A549 (cell line): Measurements from ENCODE around the gene FAM98C. TPM values are rescaled to one million over a fixed set of nuclear protein-coding genes. Genes with fewer than 3 reads are reported as not detected.

Experiments
- ATAC-seq, 2 experiments: fragments of 200-7000 bp in 1 of 2; fragments of >200 bp in 1 of 2; cut with Nextera tagmentation in 1 of 2; cut with Tn5 transposase in 1 of 2; 3 replicates each; pipeline versions ENCODE4 v1.8.0 to v1.9.1; 2018 to 2020; ENCODE audit warnings: mild to moderate bottlenecking in 1 of 2, moderate library complexity in 1 of 2
- CTCF ChIA-PET: fragments of 300-600 bp; sonication (Branson Sonifier 250); formaldehyde crosslinking; extraction: SDS; loops from one replicate; lab custom pipeline; 2021; ENCODE audit warnings: antibody characterized with exemption, inconsistent platforms; lab: Yijun Ruan, JAX
- POLR2A ChIA-PET: fragments of 350-600 bp; formaldehyde crosslinking; extraction: SDS; loops from one replicate; lab custom pipeline; 2021; ENCODE audit warnings: antibody characterized with exemption, inconsistent platforms; lab: Yijun Ruan, JAX
- DNase-seq, 2 experiments: peaks; one replicate each; pipeline versions ENCODE4 v3.0.0 to v3.0.0-alpha.2; 2011 to 2016; ENCODE audit warnings: low read depth in 1 of 2, low spot score in 1 of 2
- FAIRE-seq: peaks from 2 replicates; lab custom pipeline; 2011; peaks lifted over from hg19 to GRCh38; lab: Jason Lieb, UNC
- H3K27ac ChIP-seq, 2 experiments: fragments of >200 bp; sonication (Bioruptor Twin); formaldehyde crosslinking; 3 replicates each; pipeline ENCODE4 v1.5.1; 2016 to 2017
- H3K4me1 ChIP-seq: fragments of >200 bp; sonication (Bioruptor Twin); formaldehyde crosslinking; 3 replicates; pipeline ENCODE4 v1.6.1; 2016
- H3K4me2 ChIP-seq: fragments of >200 bp; sonication (Bioruptor Twin); formaldehyde crosslinking; 3 replicates; pipeline ENCODE4 v1.6.1; 2016
- H3K4me3 ChIP-seq: fragments of >200 bp; sonication (Bioruptor Twin); formaldehyde crosslinking; 3 replicates; pipeline ENCODE4 v1.5.1; 2016
- H3K9me3 ChIP-seq: fragments of >200 bp; sonication (Bioruptor Twin); formaldehyde crosslinking; 3 replicates; pipeline ENCODE4 v1.6.1; 2016
- CBX2 ChIP-seq: fragments of 200-600 bp; sonication (generic); IDR thresholded peaks from 2 replicates; pipeline ENCODE4 v1.6.1; 2016; ENCODE audit warnings: low read depth, mild to moderate bottlenecking, borderline replicate concordance
- CBX8 ChIP-seq: fragments of 200-600 bp; sonication (generic); IDR thresholded peaks from 2 replicates; pipeline ENCODE4 v1.6.1; 2016
- EHF ChIP-seq: fragments of 250-450 bp; sonication (Bioruptor Pico); IDR thresholded peaks from 2 replicates; pipeline ENCODE4 v1.5.0; 2020; ENCODE audit warnings: mild to moderate bottlenecking
- EHMT2 ChIP-seq: fragments of 200-600 bp; sonication (generic); IDR thresholded peaks from 2 replicates; pipeline ENCODE4 v1.6.1; 2016; ENCODE audit warnings: antibody characterized with exemption, low read depth, mild to moderate bottlenecking, moderate library complexity
- FOXS1 ChIP-seq: fragments of 250-450 bp; sonication (Bioruptor Pico); IDR thresholded peaks from 2 replicates; pipeline ENCODE4 v1.5.0; 2020; ENCODE audit warnings: mild to moderate bottlenecking, moderate library complexity
- HOXB13 ChIP-seq: fragments of 250-450 bp; sonication (Bioruptor Pico); IDR thresholded peaks from 2 replicates; pipeline ENCODE4 v1.5.0; 2020; ENCODE audit warnings: low read depth, mild to moderate bottlenecking, moderate library complexity
- JUN ChIP-seq, 2 experiments: fragments of >200 bp; sonication (Bioruptor Twin); formaldehyde crosslinking; IDR thresholded peaks; 2 replicates in 1 of 2; 3 replicates in 1 of 2; pipeline ENCODE4 v1.6.1; 2016 to 2017
- MAZ ChIP-seq: fragments of 150-350 bp; IDR thresholded peaks from 2 replicates; pipeline ENCODE4 v1.6.1; 2014; ENCODE audit warnings: antibody characterized with exemption, low read depth, low read length, borderline replicate concordance
- MYC ChIP-seq: IDR thresholded peaks from 2 replicates; pipeline ENCODE4 v1.6.1; 2012; ENCODE audit warnings: mild to moderate bottlenecking, inconsistent platforms, low read length, improper control_type of control experiment, borderline replicate concordance
- NPAS2 ChIP-seq: fragments of 250-450 bp; sonication (Bioruptor Pico); IDR thresholded peaks from 2 replicates; pipeline ENCODE4 v1.8.0; 2022; ENCODE audit warnings: mild to moderate bottlenecking, moderate library complexity, borderline replicate concordance
- RAD21 ChIP-seq, 2 experiments: fragments of >200 bp in 1 of 2; sonication (Bioruptor Twin) in 1 of 2; formaldehyde crosslinking in 1 of 2; IDR thresholded peaks in 1 of 2; conservative IDR thresholded peaks in 1 of 2; 2 replicates in 1 of 2; 3 replicates in 1 of 2; pipeline ENCODE4 v1.6.1; 2012 to 2018; ENCODE audit warnings: inconsistent platforms in 1 of 2
- SMC3 ChIP-seq: fragments of >200 bp; sonication (Bioruptor Twin); formaldehyde crosslinking; IDR thresholded peaks from 3 replicates; pipeline ENCODE4 v1.6.1; 2018; ENCODE audit warnings: inconsistent platforms
- TFCP2L1 ChIP-seq: fragments of 250-450 bp; sonication (Bioruptor Pico); IDR thresholded peaks from 2 replicates; pipeline ENCODE4 v1.5.0; 2021; ENCODE audit warnings: mild to moderate bottlenecking
- ZC3H11A ChIP-seq: fragments of 450-650 bp; IDR thresholded peaks from 2 replicates; pipeline ENCODE4 v1.6.1; 2014; ENCODE audit warnings: antibody characterized with exemption, mild to moderate bottlenecking
- WGBS: methylation state at CpG from one replicate; pipeline ENCODE4 v1.1.6; 2017; ENCODE audit errors: missing lambda C conversion rate; 5-methylcytosine and 5-hydroxymethylcytosine counted together
- polyA plus RNA-seq, 4 experiments: library from polyadenylated mRNA; depleted of rRNA in 3 of 4; stranded (reverse); fragments of >200 nt; fragmentation: RNase III in 1 of 4; extraction: RNeasy Plus Mini Kit Qiagen cat#74134 plus additional on column Dnase treatment in 1 of 4; gene quantifications; 2 replicates in 3 of 4; 3 replicates in 1 of 4; pipeline ENCODE4 v1.2.3, GENCODE V29; 2011 to 2017
- TF ChIP-seq, protein P1 (sequence below): fragments of 250-450 bp; sonication (Bioruptor Pico); IDR thresholded peaks from 2 replicates; pipeline ENCODE4 v1.5.0; 2020; ENCODE audit warnings: low read depth, mild to moderate bottlenecking, moderate library complexity
- TF ChIP-seq, protein P2 (sequence below): IDR thresholded peaks from 2 replicates; pipeline ENCODE4 v1.6.1; 2012
- TF ChIP-seq, protein P3 (sequence below): fragments of 200-600 bp; sonication (generic); IDR thresholded peaks from 2 replicates; pipeline ENCODE4 v1.6.1; 2016; ENCODE audit warnings: antibody characterized with exemption, mild to moderate bottlenecking, moderate library complexity
- TF ChIP-seq, protein P4 (sequence below): fragments of >200 bp; sonication (Bioruptor Twin); formaldehyde crosslinking; IDR thresholded peaks from 2 replicates; pipeline ENCODE4 v1.6.1; 2016

Gene FAM98C
- polyA plus RNA-seq, 2 of the 4 experiments (the other 2 are of a cell fraction), result 12.8 to 20.4 TPM

DNA sequence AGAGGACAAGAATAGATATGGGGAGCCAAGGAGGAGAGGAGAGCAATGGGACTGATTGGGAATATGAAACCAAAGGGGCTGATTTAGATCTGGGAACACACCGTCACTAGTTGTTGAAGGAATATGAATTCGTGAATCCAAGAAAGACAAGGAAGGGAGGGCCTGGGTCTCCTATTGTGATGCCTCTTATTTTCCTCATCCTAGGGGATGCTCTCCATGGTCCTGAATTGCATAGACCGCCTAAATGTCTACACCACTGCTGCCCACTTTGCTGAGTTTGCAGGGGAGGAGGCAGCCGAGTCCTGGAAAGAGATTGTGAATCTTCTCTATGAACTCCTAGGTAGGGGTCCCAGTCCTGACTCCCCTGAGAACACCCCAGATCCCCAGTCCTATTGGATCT lies 52.1 kb downstream of the FAM98C start:
- CTCF ChIA-PET, result interaction anchor here (0.9 to 3.0 kb wide), 2 partner anchors 40 to 52 kb away, joined by 5 to 13 read pairs; partner anchors contain the start of gene FAM98C
- Histone ChIP-seq H3K27ac (no peak overlapping the region), H3K4me3 (no peak overlapping the region)
- WGBS, result 38% methylated on average over 4 of the region's 4 CpGs
- DNase-seq, result no peak
- POLR2A ChIA-PET, result no interaction called here
- TF ChIP-seq CBX2, result no peak
- no peak for TF ChIP-seq RAD21 (conservative IDR thresholded peaks at IDR 0.05 in 1 of 2, IDR thresholded peaks at IDR 0.05 in 1 of 2)
- 0 out of 2 replicates have a peak, but pooled peaks have one; percentile 37 for TF ChIP-seq EHF (CRISPR knock-in tag)
- TF ChIP-seq TFCP2L1 (CRISPR knock-in tag), result no peak
- TF ChIP-seq, protein P1, sequence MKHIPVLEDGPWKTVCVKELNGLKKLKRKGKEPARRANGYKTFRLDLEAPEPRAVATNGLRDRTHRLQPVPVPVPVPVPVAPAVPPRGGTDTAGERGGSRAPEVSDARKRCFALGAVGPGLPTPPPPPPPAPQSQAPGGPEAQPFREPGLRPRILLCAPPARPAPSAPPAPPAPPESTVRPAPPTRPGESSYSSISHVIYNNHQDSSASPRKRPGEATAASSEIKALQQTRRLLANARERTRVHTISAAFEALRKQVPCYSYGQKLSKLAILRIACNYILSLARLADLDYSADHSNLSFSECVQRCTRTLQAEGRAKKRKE (CRISPR knock-in tag), result no peak
- TF ChIP-seq, protein P2, sequence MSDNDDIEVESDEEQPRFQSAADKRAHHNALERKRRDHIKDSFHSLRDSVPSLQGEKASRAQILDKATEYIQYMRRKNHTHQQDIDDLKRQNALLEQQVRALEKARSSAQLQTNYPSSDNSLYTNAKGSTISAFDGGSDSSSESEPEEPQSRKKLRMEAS, result no peak
- no peak for TF ChIP-seq FOXS1
- TF ChIP-seq, protein P3, sequence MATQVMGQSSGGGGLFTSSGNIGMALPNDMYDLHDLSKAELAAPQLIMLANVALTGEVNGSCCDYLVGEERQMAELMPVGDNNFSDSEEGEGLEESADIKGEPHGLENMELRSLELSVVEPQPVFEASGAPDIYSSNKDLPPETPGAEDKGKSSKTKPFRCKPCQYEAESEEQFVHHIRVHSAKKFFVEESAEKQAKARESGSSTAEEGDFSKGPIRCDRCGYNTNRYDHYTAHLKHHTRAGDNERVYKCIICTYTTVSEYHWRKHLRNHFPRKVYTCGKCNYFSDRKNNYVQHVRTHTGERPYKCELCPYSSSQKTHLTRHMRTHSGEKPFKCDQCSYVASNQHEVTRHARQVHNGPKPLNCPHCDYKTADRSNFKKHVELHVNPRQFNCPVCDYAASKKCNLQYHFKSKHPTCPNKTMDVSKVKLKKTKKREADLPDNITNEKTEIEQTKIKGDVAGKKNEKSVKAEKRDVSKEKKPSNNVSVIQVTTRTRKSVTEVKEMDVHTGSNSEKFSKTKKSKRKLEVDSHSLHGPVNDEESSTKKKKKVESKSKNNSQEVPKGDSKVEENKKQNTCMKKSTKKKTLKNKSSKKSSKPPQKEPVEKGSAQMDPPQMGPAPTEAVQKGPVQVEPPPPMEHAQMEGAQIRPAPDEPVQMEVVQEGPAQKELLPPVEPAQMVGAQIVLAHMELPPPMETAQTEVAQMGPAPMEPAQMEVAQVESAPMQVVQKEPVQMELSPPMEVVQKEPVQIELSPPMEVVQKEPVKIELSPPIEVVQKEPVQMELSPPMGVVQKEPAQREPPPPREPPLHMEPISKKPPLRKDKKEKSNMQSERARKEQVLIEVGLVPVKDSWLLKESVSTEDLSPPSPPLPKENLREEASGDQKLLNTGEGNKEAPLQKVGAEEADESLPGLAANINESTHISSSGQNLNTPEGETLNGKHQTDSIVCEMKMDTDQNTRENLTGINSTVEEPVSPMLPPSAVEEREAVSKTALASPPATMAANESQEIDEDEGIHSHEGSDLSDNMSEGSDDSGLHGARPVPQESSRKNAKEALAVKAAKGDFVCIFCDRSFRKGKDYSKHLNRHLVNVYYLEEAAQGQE, result peak; percentile 97
- TF ChIP-seq ZC3H11A, result no peak
- TF ChIP-seq JUN (IDR thresholded peaks at IDR 0.05), result no peak
- TF ChIP-seq CBX8, result no peak
- TF ChIP-seq MYC, result no peak
- TF ChIP-seq HOXB13, result peak; percentile 60; the same call in 1 of the 2 replicates
- TF ChIP-seq, protein P4, sequence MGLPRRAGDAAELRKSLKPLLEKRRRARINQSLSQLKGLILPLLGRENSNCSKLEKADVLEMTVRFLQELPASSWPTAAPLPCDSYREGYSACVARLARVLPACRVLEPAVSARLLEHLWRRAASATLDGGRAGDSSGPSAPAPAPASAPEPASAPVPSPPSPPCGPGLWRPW, result no peak
- peak; percentile 93 for TF ChIP-seq EHMT2
- TF ChIP-seq NPAS2 (CRISPR knock-in tag), result no peak
- TF ChIP-seq, all 56 proteins: peak for 4
- H3K4me1 ChIP-seq, result no peaks in the 10 kb centered on the region
- H3K4me2 ChIP-seq, result no peak overlapping the region
- FAIRE-seq (no peak), ATAC-seq (peak in 1 of 2 experiments; percentile 25; a peak in 2 of 6 replicates)
- H3K9me3 ChIP-seq, result peaks cover 2% of the 10 kb centered on the region; the same call in 1 of the 3 replicates

DNA sequence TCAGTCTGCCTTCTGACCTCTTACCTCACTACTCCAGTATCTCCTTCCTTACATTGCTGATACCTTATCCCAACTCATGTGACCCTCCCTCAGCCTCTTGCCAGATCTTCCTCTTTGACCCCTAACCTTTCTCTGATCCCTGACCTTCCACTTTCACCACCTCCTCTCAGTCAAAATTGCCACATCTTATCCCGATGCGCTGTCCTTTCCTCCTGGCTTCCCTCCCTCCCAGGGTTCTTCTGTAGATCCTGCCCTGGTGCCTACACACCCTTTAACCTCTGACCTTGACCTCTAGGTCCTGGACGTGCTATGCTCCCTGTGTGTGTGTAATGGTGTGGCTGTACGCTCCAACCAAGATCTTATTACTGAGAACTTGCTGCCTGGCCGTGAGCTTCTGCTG lies 54.3 kb downstream of the FAM98C start:
- ChIA-PET CTCF (no interaction called here), POLR2A (no interaction called here)

More for the DNA sequence above, 54.3 kb downstream of the FAM98C start:
- Histone ChIP-seq H3K4me2 (no peak overlapping the region), H3K4me1 (no peaks in the 10 kb centered on the region), H3K27ac (no peak overlapping the region), H3K9me3 (peaks cover 6% of the 10 kb centered on the region; the same call in 1 of the 3 replicates), H3K4me3 (no peak overlapping the region)
- TF ChIP-seq ZC3H11A, result no peak
- no peak for TF ChIP-seq MAZ
- TF ChIP-seq, protein P1 (CRISPR knock-in tag), result no peak
- no peak for TF ChIP-seq TFCP2L1 (CRISPR knock-in tag)
- TF ChIP-seq, protein P2, result no peak
- no peak for TF ChIP-seq SMC3
- FAIRE-seq (peak; percentile 85), ATAC-seq (no peak), DNase-seq (no peak)
- WGBS, result 12% methylated on average over 5 of the region's 5 CpGs
